HG03565 (cell line): ENCODE data around the gene ATXN7L3.
"Not testable (repeated sequence)": the region's sequence is repeated elsewhere in the genome, so short reads cannot be mapped to it uniquely, and the experiment has no call there.

Experiments
- ATAC-seq: cut with Tn5 transposase; IDR thresholded peaks from one replicate; pipeline ENCODE4 v1.9.1; 2021; ENCODE audit warnings: mild to moderate bottlenecking, moderate library complexity; ENCODE audit not compliant: unreplicated experiment

Gene ATXN7L3

GRCh38 chr17:44176671-44177501 lies 22.8 kb downstream of the ATXN7L3 start:
- no peak for ATAC-seq

- no peak for ATAC-seq
Measured at GRCh38 chr17:44176257-44176656, 23.4 kb downstream of the ATXN7L3 start.

GRCh38 chr17:44174427-44174826 lies 25.3 kb downstream of the ATXN7L3 start:
- ATAC-seq, result no peak

GRCh38 chr17:44171931-44172455 lies 27.7 kb downstream of the ATXN7L3 start:
- no peak for ATAC-seq

- ATAC-seq, result no peak
Measured at GRCh38 chr17:44170499-44171201, 29.0 kb downstream of the ATXN7L3 start, which contains the start of gene ASB16. Gene ASB16, plus strand, starts transcription at chr17:44170704. Its CDS starts 86 bp downstream, at chr17:44170790.

GRCh38 chr17:44170135-44170498 lies 29.6 kb downstream of the ATXN7L3 start:
- no peak for ATAC-seq

- ATAC-seq, result no peak
Measured at GRCh38 chr17:44167181-44167861, 32.4 kb downstream of the ATXN7L3 start.

- ATAC-seq, result no peak
Measured at GRCh38 chr17:44164476-44164875, 35.2 kb downstream of the ATXN7L3 start.

- ATAC-seq, result no peak
Measured at GRCh38 chr17:44159519-44160210, 40.0 kb downstream of the ATXN7L3 start.

GRCh38 chr17:44155488-44155887 lies 44.2 kb downstream of the ATXN7L3 start:
- ATAC-seq, result no peak

GRCh38 chr17:44152875-44153274 lies 46.8 kb downstream of the ATXN7L3 start:
- no peak for ATAC-seq

GRCh38 chr17:44149750-44150329 lies 49.8 kb downstream of the ATXN7L3 start:
- no peak for ATAC-seq

GRCh38 chr17:44149066-44149465 lies 50.6 kb downstream of the ATXN7L3 start:
- not testable (repeated sequence) for ATAC-seq

GRCh38 chr17:44147812-44148211 lies 51.9 kb downstream of the ATXN7L3 start:
- ATAC-seq, result no peak

- ATAC-seq, result no peak
Measured at GRCh38 chr17:44146375-44147346, 53.0 kb downstream of the ATXN7L3 start.

GRCh38 chr17:44144966-44145739 lies 54.5 kb downstream of the ATXN7L3 start:
- ATAC-seq, result no peak

GRCh38 chr17:44143921-44144320 lies 55.8 kb downstream of the ATXN7L3 start:
- ATAC-seq, result not testable (repeated sequence)
